Measurements from ENCODE around the gene ARPC2.
A peak's percentile ranks its signal among the peaks of the same experiment; 100 is the strongest.

Gene ARPC2

DNA sequence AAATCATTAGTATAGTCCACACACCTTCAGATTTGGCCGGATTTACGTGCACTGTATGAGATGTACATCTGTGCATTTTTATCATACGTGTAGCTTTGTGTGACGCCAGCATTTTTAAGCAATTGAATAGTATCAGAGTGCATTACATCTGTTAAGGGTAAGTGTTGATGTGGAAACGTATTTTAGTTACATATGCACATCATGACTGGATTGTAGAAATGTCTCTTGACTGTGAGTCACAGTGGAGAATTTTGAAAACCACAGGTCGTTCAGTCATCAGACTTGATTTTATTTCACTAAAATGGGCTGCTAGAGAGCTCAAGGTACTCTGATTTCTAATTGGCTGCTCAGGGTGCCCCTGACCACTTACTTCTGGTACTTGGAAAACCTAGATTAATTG, 38.5 kb downstream of the ARPC2 start:
- DNase-seq (ENCODE audit: low spot score), result no peak
- TF ChIP-seq, protein P1, sequence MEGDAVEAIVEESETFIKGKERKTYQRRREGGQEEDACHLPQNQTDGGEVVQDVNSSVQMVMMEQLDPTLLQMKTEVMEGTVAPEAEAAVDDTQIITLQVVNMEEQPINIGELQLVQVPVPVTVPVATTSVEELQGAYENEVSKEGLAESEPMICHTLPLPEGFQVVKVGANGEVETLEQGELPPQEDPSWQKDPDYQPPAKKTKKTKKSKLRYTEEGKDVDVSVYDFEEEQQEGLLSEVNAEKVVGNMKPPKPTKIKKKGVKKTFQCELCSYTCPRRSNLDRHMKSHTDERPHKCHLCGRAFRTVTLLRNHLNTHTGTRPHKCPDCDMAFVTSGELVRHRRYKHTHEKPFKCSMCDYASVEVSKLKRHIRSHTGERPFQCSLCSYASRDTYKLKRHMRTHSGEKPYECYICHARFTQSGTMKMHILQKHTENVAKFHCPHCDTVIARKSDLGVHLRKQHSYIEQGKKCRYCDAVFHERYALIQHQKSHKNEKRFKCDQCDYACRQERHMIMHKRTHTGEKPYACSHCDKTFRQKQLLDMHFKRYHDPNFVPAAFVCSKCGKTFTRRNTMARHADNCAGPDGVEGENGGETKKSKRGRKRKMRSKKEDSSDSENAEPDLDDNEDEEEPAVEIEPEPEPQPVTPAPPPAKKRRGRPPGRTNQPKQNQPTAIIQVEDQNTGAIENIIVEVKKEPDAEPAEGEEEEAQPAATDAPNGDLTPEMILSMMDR (conservative IDR thresholded peaks at IDR 0.05; ENCODE audit: low read depth), result no peak

DNA sequence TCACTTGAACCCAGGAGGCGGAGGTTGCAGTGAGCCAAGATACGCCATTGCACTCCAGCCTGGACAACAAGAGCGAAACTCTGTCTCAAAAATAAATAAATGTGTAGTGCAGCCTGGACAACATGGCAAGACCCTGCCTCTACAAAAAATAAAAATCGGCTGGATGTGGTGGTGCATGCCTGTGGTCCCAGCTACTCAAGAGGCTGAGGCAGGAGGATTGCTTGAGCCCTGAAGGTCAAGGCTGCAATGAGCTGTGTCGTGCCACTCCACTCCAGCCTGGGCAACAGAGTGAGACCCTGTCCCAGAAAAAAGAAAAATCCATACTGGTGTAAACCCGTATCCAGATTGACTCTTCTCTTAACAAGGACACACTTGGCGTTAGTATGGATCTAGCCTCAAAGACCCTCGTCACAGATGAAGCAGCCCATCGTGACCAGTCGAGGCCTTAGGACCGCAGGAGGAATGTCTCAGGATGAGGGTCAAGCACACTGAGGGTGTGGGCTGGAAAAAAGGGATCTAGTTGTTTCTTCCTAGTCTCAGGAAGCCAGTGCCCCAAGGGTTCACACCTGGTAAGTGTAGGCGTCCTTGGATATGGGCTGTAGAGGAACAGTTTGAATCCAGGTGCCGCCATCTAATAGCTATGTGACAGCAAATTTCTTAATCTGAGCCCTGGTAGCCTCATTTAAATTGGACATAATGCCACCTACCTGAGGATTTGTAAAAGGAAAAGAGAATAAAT, 39.8 kb downstream of the ARPC2 start:
- TF ChIP-seq, protein P1 (conservative IDR thresholded peaks at IDR 0.05; ENCODE audit: low read depth), result no peak
- ChIA-PET CTCF (interaction anchor here (0.6 to 1.1 kb wide), 5 partner anchors 8 to 83 kb away, joined by 3 to 4 read pairs (median 3); no protein-coding TSS in a partner anchor), POLR2A (ENCODE audit: low non-redundant PET) (no interaction called here)
- peak overlapping the region; percentile 42 for H3K27ac ChIP-seq
- no peak for DNase-seq (ENCODE audit: low spot score)

More for the DNA sequence above, 38.5 kb downstream of the ARPC2 start:
- POLR2A ChIA-PET (ENCODE audit: low non-redundant PET), result no interaction called here
- CTCF ChIA-PET, result interaction anchor here (0.6 kb wide), 1 partner anchor 171 kb away, joined by 4 read pairs; no protein-coding TSS in a partner anchor
- no peak overlapping the region for H3K27ac ChIP-seq

DNA sequence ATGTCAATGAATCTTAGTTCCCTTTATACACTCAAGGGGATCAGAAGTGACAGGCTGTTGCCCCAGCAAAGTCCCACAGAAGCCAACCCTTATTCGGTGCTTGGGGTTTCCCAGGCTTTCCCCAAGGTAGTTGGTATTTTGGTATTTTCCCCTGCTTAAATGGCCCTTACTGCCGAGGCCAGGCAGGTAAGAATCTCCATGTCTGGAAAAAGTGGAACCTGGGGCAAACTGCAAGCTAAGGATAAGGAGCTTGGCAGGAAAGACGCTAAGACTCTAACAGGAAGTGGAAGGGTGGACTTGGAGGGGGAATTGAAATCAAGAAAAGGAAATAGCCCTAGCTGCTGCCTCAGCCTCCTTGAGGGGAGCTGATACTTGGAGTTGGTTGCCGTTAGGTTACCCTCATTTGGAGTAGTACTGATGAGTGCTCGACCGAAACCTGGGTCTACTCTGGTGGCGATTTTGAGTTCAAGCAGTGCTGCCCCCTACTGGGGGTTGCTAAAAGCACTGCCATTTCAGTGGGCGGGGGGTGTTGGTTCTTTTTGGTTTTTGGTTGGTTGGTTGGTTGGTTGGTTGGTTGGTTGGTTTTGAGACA, 40.5 kb downstream of the ARPC2 start:
- TF ChIP-seq, protein P1 (conservative IDR thresholded peaks at IDR 0.05; ENCODE audit: low read depth), result peak; percentile 48
- DNase-seq (ENCODE audit: low spot score), result peak; percentile 20
- ChIA-PET CTCF (interaction anchor here (0.6 to 1.1 kb wide), 5 partner anchors 9 to 84 kb away, joined by 3 to 4 read pairs (median 3); no protein-coding TSS in a partner anchor), POLR2A (ENCODE audit: low non-redundant PET) (no interaction called here)
- peak overlapping the region; percentile 31; the same call in 1 of the 2 replicates for H3K27ac ChIP-seq

DNA sequence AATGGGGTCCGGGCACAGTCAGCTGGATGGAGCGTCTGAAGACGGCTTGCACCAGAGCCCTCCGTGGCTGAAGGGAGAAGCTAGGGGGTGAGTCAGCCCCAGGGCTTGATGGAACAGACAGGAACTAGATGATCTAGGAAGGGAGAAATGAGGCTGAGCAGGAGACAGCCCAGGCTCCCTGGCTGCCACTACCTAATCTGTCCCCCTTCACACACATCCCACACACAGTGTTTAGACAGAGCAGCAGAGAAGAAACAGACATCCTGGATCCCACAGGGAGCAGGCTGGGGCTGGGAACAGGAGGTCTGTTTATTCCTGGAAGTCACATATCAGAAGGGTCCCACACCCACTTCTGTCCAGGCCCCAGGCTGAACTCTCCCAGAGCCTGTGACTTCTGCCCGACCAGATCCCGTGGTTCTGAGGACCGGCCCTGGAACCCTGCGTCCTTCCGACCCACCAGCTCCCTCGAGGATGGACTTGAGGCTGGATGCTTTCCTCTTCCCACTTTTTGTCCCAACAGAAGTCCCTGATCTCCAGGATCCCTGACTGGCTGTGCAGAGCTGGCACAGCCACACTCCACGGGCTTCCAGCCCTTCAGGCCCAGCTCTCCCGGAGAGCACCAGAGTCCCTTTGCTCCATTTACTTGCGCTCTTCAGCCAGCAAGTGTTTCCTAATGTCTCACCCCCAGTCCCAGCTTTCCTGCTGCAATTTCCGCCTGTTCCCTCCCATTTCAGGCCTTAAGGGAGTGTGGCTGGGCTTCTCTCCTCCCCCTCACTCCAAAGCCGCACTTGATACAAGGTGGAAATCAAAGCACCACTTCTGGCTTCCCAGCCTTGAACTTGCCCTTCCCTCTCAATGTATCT, 42.3 kb downstream of the ARPC2 start:
- POLR2A ChIA-PET (ENCODE audit: low non-redundant PET), result no interaction called here
- TF ChIP-seq, protein P1 (conservative IDR thresholded peaks at IDR 0.05; ENCODE audit: low read depth), result no peak
- CTCF ChIA-PET, result interaction anchor here (1.5 kb wide), 1 partner anchor 11 kb away, joined by 4 read pairs; the partner anchor contains the start of genes AAMP and PNKD
- peak overlapping the region; percentile 52 for H3K27ac ChIP-seq
- DNase-seq (ENCODE audit: low spot score), result no peak

DNA sequence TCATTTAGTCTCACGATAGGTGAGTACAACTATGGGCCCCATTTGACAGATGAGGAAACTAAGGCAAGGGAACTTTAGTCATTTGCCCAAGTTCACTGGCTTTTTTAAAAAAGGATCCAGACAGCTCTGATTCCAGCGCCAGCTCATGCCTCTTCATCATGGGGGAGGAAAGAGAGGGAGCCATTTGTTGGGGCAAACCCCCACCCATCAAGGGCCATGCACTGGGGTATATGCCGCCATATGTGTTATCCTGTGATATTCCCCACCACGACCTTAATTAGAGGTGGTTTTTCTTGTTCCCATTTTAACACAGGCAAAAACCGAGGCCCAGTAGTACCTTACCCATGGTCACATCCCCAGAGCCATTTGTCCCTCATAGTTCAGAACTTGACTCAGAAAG, 43.2 kb downstream of the ARPC2 start:
- POLR2A ChIA-PET (ENCODE audit: low non-redundant PET), result no interaction called here
- CTCF ChIA-PET, result no interaction called here
- no peak for DNase-seq (ENCODE audit: low spot score)
- peak overlapping the region; percentile 52; the same call in 1 of the 2 replicates for H3K27ac ChIP-seq
- TF ChIP-seq, protein P1 (conservative IDR thresholded peaks at IDR 0.05; ENCODE audit: low read depth), result no peak

All from RWPE1 (cell line).